ENCODE measurements around the gene PDLIM4.
A peak's percentile ranks its signal among the peaks of the same experiment; 100 is the strongest.

The PDLIM4 gene

DNA sequence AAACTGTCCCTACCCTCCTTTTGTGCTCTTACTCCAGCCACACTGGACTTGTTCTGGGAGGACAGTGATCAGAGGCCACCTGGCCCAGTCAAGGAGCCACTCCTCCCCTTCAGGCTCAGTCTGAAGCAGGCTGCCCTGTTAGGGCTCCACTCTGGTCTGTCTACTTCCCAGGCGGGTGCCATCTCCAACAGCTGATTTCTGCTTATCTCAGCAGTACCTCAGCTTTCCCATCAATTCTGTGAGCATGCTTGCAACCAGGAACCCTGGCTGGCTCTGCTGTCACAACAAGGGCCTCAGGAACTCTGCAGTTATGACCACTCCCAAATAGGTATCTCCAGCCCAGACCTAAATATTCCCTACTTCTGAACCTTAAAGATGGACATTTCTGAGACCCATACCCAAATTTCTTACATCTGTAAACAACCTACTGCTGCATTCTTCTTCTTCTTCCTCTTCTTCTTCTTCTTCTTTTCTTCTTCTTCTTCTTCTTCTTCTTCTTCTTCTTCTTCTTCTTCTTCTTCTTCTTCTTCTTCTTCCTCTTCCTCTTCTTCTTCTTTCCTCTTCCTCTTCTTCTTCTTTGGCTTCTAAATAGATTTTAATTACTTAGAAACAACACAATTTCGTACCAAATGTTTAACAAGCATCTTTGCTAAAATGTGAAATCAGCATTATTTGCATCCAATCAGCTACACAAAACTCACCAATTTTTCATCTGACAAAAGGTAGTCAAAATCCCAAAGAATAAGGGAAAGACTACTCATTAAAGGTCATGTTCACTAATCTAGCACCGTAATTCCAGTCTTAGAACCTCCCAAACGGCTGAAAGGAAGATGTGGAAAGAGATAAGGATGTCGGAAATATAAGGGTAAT, 23.1 kb downstream of the PDLIM4 start:
- H3K4me3 ChIP-seq (ENCODE audit: low read length) = no peak overlapping the region
- TF ChIP-seq, protein P1, sequence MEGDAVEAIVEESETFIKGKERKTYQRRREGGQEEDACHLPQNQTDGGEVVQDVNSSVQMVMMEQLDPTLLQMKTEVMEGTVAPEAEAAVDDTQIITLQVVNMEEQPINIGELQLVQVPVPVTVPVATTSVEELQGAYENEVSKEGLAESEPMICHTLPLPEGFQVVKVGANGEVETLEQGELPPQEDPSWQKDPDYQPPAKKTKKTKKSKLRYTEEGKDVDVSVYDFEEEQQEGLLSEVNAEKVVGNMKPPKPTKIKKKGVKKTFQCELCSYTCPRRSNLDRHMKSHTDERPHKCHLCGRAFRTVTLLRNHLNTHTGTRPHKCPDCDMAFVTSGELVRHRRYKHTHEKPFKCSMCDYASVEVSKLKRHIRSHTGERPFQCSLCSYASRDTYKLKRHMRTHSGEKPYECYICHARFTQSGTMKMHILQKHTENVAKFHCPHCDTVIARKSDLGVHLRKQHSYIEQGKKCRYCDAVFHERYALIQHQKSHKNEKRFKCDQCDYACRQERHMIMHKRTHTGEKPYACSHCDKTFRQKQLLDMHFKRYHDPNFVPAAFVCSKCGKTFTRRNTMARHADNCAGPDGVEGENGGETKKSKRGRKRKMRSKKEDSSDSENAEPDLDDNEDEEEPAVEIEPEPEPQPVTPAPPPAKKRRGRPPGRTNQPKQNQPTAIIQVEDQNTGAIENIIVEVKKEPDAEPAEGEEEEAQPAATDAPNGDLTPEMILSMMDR (conservative IDR thresholded peaks at IDR 0.05; ENCODE audit: low read depth, low read length) = no peak
- no peak for DNase-seq (ENCODE audit: low read depth)

DNA sequence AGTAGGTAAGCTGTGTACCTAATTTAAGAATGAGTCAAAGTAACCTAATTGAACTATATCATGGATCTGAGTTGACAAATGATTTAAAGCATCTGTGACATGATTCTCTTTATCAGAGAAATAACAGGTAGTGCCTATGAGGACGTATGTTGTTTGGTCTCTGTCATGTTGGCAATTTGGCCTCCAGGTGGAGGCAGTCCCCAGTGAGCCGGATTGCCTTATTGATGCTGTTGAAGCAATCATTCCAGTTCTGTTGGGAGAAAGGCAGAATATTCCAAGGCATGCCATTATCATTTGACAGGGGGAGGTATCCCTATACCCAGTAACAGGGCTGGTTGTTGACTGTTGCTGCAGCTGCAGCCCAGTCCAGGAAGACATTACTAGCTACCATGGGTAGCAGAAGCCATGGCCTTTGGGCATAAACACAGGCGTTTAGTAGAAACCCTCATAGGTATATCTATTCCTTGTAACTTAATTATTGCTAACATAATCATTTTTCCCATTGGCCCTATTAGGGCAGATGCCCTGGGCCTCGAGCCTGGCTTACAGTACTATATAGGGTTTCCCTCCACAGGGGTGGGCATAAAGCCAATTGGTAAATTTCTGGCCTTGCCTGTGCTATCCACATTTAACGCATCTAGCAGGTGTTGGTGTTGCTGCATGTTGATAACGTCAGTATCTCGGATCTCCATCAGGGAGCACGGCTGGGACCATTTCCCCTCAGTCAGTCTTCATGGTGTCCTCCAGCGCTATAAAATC, 24.5 kb downstream of the PDLIM4 start:
- no peak overlapping the region for H3K4me3 ChIP-seq (ENCODE audit: low read length)
- no peak for DNase-seq (ENCODE audit: low read depth)
- TF ChIP-seq, protein P1 (conservative IDR thresholded peaks at IDR 0.05; ENCODE audit: low read depth, low read length) = no peak

DNA sequence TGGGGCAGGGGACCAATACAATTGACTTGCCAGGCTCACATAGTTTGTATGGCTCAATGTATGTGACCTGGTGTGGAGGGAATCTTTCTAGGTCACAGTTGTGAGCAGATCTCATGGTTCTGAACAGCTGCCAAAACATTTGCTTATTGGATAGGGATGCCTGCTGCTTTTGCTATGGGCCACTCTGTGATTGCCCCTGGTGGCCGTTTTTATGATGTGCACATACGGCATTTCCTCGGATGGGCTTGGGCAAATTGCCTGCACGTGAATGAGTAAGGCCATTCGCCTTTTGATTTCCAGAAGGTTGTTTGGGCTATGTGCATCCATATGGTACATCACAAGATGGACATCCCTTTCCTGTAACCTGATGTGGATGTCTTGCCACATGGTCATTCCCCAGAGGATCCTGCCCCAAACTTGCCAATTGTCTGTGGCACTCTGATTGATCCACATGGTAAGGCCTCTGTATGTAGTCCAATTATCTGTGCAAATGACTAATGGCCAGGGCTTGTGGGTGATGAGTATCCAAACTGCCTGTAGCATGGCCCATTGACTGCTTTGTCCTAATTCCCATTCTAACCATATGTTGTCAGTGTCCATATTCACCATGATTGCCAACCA, 26.0 kb downstream of the PDLIM4 start:
- no peak overlapping the region for H3K4me3 ChIP-seq (ENCODE audit: low read length)
- TF ChIP-seq, protein P1 (conservative IDR thresholded peaks at IDR 0.05; ENCODE audit: low read depth, low read length) = peak; percentile 71

DNA sequence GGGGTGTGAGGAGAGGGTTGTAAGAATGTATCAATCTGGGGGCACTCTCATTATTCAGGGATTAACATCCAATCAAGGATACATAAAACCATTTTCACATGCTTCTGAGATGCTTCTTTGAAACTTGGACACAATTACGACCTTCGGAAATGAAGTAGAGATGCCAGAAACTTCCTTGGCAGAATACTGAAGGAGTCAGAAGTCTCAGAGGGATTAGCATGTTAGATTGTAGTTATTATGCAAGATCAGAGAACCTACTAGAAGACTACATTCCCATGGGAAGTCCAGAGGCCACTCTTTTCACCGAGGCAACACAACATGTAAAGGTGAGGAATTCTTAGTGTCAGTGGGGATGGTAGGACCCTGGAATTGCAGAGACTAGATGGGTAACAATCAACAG, 31.6 kb downstream of the PDLIM4 start:
- no peak overlapping the region for H3K4me3 ChIP-seq (ENCODE audit: low read length)
- no peak for DNase-seq (ENCODE audit: low read depth)
- TF ChIP-seq, protein P1 (conservative IDR thresholded peaks at IDR 0.05; ENCODE audit: low read depth, low read length) = no peak

More for the DNA sequence above, 26.0 kb downstream of the PDLIM4 start:
- DNase-seq (ENCODE audit: low read depth) = no peak

DNA sequence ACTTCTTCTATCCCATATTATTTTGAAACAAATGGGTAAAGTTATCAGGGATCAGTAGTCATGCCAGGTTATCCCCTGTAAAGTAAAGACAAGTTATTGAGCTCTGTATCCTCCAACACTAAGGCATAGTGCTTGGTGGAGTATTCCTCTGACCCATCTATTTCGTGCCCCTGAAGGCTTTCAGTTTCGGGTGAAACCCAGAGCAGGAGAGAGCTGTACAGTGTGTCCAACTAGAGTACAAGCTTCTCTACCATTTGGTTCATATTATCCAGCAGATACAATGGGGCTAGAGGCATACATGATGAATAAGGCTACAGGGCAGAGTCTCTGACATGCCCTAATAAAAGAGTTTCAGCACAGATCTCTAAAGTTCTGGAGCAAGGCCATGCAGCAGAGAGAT, 33.5 kb downstream of the PDLIM4 start:
- H3K4me3 ChIP-seq (ENCODE audit: low read length) = no peak overlapping the region
- no peak for DNase-seq (ENCODE audit: low read depth)
- TF ChIP-seq, protein P1 (conservative IDR thresholded peaks at IDR 0.05; ENCODE audit: low read depth, low read length) = no peak

DNA sequence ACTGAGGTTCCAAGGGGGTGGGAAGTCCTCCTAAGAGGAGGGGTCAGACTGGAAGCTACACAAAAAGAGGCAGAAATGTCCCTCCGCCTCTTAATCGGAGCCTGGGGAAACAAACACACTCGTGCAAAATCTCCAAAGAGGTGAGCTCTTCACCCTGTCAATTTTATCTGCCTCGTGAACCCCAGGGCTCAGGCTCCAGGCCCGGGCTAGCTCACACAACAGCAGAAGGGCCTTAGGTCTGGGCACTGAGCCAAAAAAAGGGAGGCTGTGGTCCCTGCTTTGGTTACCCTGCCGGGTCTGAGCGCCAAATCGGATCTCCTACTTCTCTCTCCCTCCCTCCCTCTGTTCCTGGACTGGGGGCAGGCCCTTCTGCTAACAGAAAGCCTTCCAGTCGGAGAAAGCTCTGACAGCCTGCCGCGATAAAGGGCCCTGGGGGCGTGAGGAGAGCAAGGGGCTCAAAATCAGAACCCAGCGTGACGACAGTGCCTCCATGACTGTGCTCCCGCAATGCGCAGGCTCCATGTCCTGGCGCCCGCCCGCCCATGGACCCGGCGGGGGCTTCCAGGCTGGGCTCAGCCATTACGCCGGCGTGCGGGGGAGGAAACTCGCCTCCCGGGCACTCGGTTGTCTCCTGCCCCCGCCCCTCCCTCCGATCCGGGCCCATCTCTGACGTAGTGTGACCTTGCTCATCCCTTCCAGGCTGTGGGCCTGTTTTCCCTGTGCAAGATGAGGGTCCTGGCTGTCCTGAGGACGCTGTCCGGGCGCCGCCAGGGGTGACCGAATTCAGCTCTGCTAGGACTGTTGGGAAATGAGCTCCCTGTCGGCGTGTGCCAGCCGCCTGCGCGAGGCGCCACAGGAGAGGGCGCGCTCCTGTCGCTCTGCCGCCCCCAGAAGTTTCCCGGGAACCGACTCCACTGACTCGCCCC, 35.8 kb downstream of the PDLIM4 start:
- DNase-seq (ENCODE audit: low read depth) = peak; percentile 72
- peak overlapping the region; percentile 66 for H3K4me3 ChIP-seq (ENCODE audit: low read length)
- TF ChIP-seq, protein P1 (conservative IDR thresholded peaks at IDR 0.05; ENCODE audit: low read depth, low read length) = peak; percentile 13

All from retinal pigment epithelial cell (primary cell).